Measurements from ENCODE around the gene SAYSD1.

The SAYSD1 gene

GRCh38 chr6:39079197-39080125 lies 35.5 kb downstream of the SAYSD1 start:
- no peak for DNase-seq (ENCODE audit: low spot score)

GRCh38 chr6:39078695-39079094 lies 36.3 kb downstream of the SAYSD1 start:
- DNase-seq (ENCODE audit: low spot score): no peak

DNA sequence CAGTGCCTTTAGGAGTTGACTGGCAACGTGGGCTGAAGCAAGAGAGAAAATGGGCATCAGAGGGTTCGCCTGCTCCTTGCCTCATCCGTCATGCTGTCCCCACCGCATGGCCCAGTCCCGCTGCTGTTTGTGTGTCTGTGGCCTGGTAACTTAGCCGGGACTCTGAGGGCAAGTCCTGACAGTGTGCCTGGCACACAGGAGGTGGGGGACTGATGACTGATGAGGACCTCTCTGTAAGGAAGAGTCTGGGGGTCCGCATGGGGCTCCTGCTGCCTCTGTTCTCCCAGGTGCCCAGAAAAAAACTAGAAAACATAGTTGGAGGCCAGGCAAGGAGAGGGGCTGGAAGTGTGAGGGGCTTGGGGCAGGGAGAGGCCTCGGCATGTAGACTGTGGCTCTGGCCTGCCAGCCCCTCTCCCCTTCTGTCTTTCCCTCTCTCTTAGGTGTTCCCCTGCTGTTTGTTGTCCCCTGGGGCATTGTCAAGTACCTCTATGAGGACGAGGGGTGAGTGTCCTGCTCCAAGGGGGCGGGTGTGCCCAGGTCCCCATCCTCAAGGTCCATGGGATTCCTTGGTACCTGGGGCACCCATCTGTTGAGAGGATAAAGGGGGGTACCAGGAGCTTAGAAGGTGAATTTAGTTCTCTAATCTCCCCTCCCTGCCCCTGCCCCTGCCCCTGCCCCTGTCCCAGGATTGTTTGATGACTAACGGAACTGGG lies 36.9 kb downstream of the SAYSD1 start:
- DNase-seq (ENCODE audit: low spot score): no peak

DNA sequence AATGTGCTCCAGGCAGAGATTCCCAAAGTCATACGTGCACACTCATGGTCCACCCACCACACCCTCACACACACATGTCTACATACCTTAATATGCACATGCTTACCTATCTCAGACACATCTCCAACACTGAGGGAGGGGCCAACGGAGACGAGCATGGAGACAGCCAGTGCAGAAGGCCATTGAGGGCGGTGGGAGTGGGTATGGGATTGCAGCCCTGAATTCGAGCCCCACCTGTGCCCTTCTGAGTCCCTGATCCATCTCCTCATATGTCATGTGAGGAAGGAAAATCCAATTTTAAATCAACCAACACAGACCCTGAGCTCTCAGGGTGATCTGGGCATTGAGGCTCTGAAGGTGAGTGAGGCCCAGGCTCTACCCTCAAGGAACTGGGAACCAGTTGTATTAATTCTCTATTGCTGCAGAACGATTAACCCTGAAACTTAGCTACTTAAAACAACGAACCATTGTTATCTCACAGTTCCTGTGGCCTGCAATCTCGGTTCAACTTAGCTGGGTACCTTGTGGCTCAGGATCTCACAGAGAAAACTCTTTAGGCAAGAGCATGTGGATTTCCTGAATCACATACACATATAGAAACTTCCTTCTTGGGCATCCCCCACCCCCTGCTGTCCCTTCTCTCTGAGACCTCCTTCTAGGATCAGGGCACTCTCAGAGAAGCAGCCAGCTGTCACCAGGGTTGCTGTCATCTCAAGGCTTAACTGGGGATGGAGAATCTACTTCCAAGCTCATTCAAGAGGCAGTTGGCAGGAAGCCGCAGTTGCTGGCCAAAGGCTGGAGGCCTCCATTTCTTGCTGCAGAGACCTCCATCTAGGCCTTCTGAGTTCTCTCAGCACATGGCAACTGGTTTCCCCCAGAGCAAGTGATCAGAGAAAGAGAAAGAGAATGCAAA lies 38.1 kb downstream of the SAYSD1 start:
- no peak for DNase-seq (ENCODE audit: low spot score)

DNA sequence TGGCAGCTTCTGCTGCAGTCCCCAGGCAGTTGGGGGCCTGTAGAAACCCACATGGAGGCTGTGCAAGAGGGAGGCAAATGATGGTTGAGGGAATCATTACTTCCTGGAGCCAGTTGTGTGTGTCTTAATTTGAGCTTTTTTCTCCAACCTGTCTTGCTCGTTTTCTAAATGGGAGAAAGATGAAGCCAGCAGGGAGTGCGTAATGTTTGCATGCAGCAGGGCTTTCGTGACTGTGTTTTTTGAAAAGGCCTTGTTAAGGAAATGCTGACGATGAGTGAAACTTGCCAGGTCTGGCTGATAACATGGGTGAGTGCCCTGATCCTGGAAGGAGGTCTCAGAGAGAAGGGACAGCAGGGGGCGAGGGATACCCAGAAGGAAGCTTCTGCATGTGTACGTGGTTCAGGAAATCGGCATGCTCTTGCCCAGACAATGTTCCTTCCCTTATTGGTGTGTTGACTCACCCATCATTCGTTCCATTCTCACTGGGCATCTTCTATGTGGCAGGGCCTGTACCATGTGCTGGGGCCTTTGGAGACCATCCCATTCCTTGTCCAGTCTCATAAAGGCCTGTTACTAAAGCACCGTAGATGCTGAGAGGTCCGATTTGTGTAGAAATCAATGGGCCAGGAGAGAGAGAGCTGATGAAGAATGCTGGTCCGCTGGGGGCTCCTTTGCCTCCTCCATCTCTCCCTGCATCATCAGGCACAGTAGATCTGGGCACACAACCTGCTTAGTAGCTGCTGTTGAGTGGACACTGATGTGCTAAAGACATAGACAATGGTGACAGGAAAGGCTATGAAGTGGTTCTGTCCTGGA lies 39.0 kb downstream of the SAYSD1 start:
- no peak for DNase-seq (ENCODE audit: low spot score)

- DNase-seq (ENCODE audit: low spot score): no peak
Measured at GRCh38 chr6:39075010-39075686, 39.8 kb downstream of the SAYSD1 start.

DNA sequence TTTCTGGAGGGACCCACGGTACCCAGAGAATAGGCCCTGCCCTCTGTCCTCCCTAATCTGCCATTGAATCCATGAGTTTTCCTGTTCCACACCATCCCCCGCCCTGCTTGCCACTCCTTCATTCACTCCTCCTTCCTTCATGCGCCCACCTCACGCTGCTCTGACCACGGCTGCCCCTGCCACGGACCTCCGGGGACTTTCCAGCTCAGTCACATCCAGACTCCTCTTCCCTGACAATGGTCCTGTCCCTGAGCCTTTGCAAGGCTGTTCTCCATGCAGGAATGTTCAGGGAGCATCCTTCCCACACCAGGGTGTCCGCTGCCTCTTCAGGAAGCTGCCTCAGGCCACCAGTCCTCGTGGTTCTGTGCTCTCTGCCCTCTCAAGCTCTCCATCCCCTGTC lies 40.5 kb downstream of the SAYSD1 start:
- no peak for DNase-seq (ENCODE audit: low spot score)

DNA sequence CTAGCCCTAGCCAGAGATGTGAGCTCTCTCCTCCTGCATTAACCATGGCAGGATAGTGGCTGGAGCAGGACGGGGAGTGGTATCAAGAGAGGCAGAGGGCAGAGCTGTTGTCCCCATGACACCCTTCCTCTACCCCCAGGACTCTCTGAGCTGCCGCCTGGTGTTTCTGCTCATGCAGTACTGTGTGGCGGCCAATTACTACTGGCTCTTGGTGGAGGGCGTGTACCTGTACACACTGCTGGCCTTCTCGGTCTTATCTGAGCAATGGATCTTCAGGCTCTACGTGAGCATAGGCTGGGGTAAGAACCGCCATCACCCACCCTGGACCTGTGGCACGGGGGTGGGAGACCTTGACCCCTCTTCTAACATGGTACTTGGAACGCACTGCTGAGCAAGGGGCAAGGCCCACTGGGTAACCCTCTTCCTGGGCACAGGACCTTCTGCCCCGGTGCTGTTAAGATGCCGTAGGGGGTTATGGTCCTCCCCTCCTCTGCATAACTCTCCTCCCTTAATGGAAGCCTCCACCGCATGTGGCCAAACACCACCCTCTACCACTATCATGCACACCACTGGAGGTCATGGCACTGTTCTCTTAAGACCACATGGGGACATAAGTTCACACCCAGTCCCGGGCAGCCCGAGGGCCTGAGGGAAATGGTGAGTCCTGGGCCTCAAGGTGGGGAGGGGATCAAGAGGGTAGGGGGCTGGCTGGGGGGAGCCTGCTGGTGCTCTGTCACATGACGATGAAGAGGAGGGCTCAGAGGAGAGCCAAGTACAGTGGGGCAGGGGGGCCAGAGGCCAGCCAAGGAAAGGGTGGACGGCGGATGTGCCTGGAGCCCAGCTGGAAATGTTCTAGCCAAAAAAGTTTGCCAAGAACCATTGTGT lies 41.3 kb downstream of the SAYSD1 start:
- no peak for DNase-seq (ENCODE audit: low spot score)

- DNase-seq (ENCODE audit: low spot score): no peak
Measured at GRCh38 chr6:39072830-39073229, 42.2 kb downstream of the SAYSD1 start.

GRCh38 chr6:39068391-39068790 lies 46.6 kb downstream of the SAYSD1 start:
- DNase-seq (ENCODE audit: low spot score): no peak

DNA sequence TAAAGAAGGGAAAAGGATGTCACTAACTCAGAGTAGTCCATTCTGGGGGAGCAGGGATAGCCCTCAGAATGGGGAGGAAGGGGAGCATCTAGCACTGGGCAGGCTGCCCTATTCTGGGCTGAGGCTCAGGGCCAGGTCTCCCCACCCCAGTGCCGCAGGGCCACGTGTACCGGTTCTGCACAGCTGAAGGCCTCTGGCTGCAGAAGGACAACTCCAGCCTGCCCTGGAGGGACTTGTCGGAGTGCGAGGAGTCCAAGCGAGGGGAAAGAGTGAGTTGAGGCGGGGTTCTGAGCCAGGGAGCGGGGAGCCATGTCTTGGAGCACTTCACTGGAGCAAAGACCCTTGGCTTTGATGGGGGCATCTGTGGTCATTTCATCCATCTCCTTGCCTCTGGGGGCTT lies 49.4 kb downstream of the SAYSD1 start:
- no peak for DNase-seq (ENCODE audit: low spot score)

DNA sequence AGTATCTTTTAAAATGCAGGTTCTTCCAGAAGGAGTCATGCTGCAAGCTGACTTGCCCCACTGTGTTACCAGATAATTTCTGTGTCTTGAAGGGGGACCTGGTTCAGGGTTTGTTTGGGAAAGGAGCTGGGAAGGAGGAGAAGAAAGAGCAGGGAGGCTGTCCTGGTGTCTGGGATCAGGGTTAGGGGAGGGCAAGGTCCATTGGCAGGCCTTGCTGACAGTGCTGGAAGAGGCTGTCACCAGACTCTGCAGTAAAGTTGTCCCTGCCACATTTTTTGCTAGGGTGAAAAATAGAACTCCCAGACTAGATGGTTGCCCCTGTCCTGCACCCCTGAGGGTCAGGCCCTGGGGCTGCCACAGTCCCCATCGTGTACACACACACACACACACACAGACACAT lies 51.5 kb downstream of the SAYSD1 start:
- DNase-seq (ENCODE audit: low spot score): no peak

- peak; percentile 53 for DNase-seq (ENCODE audit: low spot score)
Measured at GRCh38 chr6:39062014-39062740, 52.8 kb downstream of the SAYSD1 start.

DNA sequence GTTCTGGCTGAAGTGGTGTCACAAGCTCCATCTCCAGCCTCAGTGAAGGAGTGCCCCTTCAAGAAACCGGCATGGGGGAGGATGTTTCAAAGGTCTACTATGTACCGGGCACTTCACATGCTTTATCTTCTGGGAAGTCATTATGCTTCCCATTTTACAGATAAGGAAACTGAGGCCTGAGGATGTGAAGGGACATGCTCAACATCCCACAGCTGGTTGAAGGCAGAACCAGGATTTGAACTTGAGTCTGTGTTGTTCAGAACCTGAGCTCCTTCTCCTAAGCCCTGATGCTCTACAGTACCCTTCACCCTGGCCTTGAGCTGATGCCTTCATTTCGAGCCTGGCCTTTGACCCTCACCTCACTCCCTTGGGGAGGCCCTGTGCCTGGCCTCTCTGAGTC lies 53.4 kb downstream of the SAYSD1 start:
- DNase-seq (ENCODE audit: low spot score): no peak

DNA sequence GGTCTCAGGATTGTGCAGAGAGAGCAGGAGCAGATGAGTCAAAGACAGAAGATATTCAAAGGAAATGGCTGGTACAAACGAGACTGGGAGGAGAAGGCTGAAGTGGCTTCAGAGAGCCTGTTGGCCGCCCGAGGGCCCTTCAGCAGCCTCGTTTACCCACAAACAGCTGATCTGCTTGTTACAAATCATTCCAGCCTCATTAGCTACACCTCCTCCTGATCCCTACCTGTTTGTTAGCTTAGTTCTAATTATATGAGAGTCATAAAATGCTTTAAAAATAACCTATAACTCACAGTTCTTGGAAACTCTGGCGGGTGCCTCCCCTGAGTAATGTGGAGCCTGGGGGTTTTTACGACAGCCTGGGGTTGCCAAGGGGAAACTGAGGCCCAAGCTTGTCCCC lies 53.8 kb downstream of the SAYSD1 start:
- no peak for DNase-seq (ENCODE audit: low spot score)

- no peak for DNase-seq (ENCODE audit: low spot score)
Measured at GRCh38 chr6:39060467-39061160, 54.4 kb downstream of the SAYSD1 start.

DNA sequence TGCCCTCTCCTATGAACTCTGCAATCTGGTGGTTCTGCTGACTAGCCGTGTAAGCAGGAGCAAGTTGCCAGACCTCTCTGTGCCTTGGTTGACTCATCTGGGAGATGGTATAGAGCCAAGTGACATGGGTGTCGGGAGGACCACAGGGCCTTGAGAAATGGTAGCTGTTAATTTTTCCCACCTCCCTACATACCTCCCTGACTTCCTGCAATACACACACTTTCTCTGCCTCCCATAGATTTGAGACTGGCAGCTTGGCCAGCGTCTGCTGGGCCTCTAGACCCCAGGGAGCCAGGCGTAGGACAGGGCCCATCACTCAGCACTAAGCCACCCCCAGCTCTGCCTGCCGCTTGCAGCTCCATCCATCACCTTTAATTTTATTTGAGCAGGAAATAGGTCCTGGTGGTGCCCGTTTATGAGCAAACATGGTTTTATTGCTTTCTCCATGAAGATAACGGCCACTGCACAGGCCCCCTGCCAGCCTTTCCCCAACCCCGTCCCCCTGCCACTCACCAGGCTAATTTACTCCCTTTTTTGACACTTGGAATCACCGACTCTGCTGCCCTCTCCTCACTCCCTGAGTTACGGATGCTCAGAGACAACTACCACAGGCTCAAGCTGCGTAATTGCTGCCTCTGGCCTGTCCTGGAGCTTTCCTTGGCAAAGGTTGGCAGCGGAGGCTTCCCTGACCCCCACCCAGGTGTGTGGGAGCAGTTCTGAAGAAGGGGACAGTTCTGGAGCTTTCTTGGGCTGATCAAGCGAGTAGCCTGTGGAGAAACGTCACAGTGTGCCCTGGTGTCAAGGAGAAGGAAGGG lies 55.3 kb downstream of the SAYSD1 start:
- no peak for DNase-seq (ENCODE audit: low spot score)
